Pancreas (tissue), 10 donors: Measurements from ENCODE around the gene IGDCC3. TPM values are rescaled to one million over a fixed set of nuclear protein-coding genes. Genes with fewer than 3 reads are reported as not detected.
A peak's percentile ranks its signal among the peaks of the same experiment; 100 is the strongest.

Experiments used
- ATAC-seq, 4 donors: fragments of 200-7000 bp; cut with Tn5 transposase; one replicate each; pipeline versions ENCODE4 v1.8.0 to v1.9.1; 2020; ENCODE audit warnings: mild to moderate bottlenecking in 4 of 4, moderate library complexity in 4 of 4
- DNase-seq, 6 donors: peaks; one replicate each; pipeline ENCODE4 v3.0.0-alpha.2; 2020
- FAIRE-seq: peaks from 2 replicates; lab custom pipeline; 2012; peaks lifted over from hg19 to GRCh38; lab: Jason Lieb, UNC
- H3K27ac ChIP-seq, 4 donors: fragments of 200-600 bp; sonication (generic); 1 replicate in 3 of 4; 2 replicates in 1 of 4; pipeline versions ENCODE4 v1.5.0 to v1.8.0; 2020
- H3K27me3 ChIP-seq, 4 donors: fragments of 200-600 bp; one replicate each; pipeline ENCODE4 v1.8.0; 2021
- H3K36me3 ChIP-seq, 3 donors: fragments of 200-600 bp; sonication (generic) in 1 of 3; one replicate each; pipeline versions ENCODE4 v1.5.0 to v1.8.0; 2020 to 2021
- H3K4me1 ChIP-seq, 3 donors: fragments of 200-600 bp; one replicate each; pipeline ENCODE4 v1.8.0; 2021
- H3K4me3 ChIP-seq, 4 donors: fragments of 200-600 bp; sonication (generic) in 2 of 4; one replicate each; pipeline versions ENCODE4 v1.5.0 to v1.8.0; 2020 to 2021
- H3K9me3 ChIP-seq, 4 donors: fragments of 200-600 bp; one replicate each; pipeline ENCODE4 v1.8.0; 2021
- WGBS, 2 donors: extraction: QIAGEN DNeasy Blood & Tissue Kit; methylation state at CpG; one replicate each; pipeline ENCODE4 v1.1.7; 2013; 5-methylcytosine and 5-hydroxymethylcytosine counted together
- intact Hi-C, 3 donors: fragments of 100-400 bp; cut with DNase I; formaldehyde crosslinking; loops; one replicate each; pipeline versions ENCODE4 v1.11.1 to v1.14.2; 2022
- polyA plus RNA-seq, 2 donors: library from polyadenylated mRNA; stranded (reverse); fragments of 200-250 nt; gene quantifications; one replicate each; pipeline ENCODE4 v1.2.3, GENCODE V29; 2013
- total RNA-seq, 6 donors: library from RNA; stranded (reverse); fragmentation: NEBNext Ultra II Directional in 4 of 6; extraction: Animal tissue kit (Norgen Biotek cat#: 25700) in 4 of 6; gene quantifications; one replicate each; pipeline versions ENCODE4 v1.2.1 to v1.2.4, GENCODE V29; 2021 to 2023
- TF ChIP-seq, protein P1 (sequence below), 4 donors: fragments of 200-600 bp; sonication (generic) in 3 of 4; IDR thresholded peaks; one replicate each; pipeline versions ENCODE4 v1.5.0 to v1.8.0; 2021; ENCODE audit warnings: antibody characterized with exemption in 4 of 4
- donor health status: healthy with polysubstance abuse.
- donor health status: DM: no; HTN: no; CAD: no; lungs with moderate emphysema.
- donor health status: DM: no; HTN: no; CAD: no.
- donor health status: control.
- donor health status: control.
- donor health status: Bipolar disorder and iron deficiency.
- donor health status: DM: yes; HTN: yes; CAD: no.
- donor health status: DM: no; HTN: no; CAD: no.
- donor health status: DM: no; HTN: no; CAD: no.
- donor health status: DM: yes; HTN: yes; CAD: no.

The IGDCC3 gene
- total and polyA plus RNA-seq, 8 donors = 0.32 TPM; not detected in 7

DNA sequence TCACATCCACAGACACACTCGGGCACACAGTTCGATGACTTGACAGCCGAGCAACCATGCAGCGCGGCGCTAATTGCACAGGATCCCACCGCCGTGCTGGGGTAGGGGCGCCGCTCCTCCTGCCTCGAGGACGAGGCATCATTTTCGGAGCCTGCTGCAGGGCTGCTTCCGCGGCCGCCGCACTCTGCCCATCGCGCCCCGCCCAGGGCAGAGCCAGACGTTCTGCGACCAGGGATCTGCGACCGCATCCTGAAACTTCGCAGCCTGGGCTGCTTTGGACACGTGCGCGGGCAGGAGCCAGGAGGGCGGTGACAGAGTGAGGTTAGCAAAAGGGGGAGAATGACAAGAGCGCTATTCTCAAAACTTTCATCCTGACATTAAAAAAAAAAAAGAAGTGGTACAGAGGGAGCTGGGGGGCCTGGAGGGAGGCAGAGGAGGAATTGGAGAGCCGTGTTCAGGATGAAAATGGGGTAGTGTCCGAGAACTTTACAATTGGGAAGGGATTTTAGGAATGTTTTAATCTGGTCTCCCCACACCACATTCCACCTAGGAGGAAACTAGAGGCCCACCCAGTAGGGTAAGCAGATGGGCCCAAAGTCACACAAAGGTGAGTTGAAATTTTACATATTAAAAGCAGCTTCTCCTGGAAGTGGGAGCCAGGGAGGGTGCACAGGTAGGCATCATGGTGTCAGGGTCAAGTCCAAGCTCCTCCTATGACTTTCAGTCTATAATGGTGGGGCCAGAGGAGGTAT is 15.9 kb downstream of the IGDCC3 start:
- FAIRE-seq (no peak), ATAC-seq (no peak), DNase-seq (no peak)
- TF ChIP-seq, protein P1, sequence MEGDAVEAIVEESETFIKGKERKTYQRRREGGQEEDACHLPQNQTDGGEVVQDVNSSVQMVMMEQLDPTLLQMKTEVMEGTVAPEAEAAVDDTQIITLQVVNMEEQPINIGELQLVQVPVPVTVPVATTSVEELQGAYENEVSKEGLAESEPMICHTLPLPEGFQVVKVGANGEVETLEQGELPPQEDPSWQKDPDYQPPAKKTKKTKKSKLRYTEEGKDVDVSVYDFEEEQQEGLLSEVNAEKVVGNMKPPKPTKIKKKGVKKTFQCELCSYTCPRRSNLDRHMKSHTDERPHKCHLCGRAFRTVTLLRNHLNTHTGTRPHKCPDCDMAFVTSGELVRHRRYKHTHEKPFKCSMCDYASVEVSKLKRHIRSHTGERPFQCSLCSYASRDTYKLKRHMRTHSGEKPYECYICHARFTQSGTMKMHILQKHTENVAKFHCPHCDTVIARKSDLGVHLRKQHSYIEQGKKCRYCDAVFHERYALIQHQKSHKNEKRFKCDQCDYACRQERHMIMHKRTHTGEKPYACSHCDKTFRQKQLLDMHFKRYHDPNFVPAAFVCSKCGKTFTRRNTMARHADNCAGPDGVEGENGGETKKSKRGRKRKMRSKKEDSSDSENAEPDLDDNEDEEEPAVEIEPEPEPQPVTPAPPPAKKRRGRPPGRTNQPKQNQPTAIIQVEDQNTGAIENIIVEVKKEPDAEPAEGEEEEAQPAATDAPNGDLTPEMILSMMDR (IDR thresholded peaks at IDR 0.05) = no peak
- Histone ChIP-seq H3K36me3 (no peaks in the 10 kb centered on the region), H3K4me3 (no peak overlapping the region), H3K27me3 (peaks cover 0 to 3% (median 0%) of the 10 kb centered on the region in 4 donors), H3K27ac (no peak overlapping the region), H3K9me3 (no peaks in the 10 kb centered on the region), H3K4me1 (no peaks in the 10 kb centered on the region)
- intact Hi-C loops = no loop called here
- WGBS, 2 donors = 79 to 84% methylated on average over 32 of the region's 32 CpGs

DNA sequence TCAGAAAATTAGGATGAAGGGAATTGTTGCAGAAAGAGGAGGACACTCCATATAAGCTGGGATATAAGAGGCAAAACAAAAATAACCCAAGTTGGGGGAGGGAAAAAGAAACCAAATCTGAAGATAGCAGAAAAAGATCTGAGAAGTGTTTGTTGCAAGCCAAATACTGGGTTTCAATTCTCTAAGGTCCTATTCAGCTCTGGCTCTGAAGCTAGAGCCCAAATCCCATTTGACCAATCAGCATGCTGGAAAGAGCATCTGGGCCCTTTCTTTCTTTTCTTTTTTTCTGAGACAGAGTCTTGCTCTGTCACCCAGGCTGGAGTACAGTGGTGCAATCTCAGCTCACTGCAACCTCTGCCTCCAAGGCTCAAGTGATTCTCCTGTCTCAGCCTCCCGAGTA is 17.3 kb downstream of the IGDCC3 start:
- TF ChIP-seq, protein P1 (IDR thresholded peaks at IDR 0.05) = no peak
- FAIRE-seq = no peak
- intact Hi-C loops = no loop called here
- Histone ChIP-seq H3K9me3 (no peaks in the 10 kb centered on the region), H3K4me1 (peaks cover 0 to 6% (median 0%) of the 10 kb centered on the region in 3 donors), H3K4me3 (no peak overlapping the region), H3K27ac (no peak overlapping the region), H3K27me3 (peaks cover 0 to 3% (median 0%) of the 10 kb centered on the region in 4 donors), H3K36me3 (no peaks in the 10 kb centered on the region)
- no peak for DNase-seq
- 77 to 91% methylated on average over 1 of the region's 1 CpG for WGBS, 2 donors
- ATAC-seq = no peak

DNA sequence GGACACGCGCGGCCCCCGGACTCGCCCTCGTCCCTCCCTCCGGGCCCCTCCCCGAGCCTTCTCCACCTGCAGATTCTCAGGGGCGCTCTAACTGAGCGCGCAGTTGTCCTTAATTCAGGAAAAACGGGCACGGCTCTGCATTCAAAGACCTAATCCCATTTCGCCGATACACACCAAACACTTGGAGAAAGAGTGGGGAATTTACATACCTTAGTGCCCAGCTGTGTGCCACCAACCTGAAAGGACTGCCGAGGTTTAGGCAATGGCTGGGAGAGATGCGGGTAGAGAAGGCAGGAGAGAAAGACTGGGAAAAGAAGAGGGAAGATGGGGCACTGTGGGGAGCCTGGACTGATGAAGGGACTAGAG is 21.8 kb downstream of the IGDCC3 start:
- no peak for FAIRE-seq

DNA sequence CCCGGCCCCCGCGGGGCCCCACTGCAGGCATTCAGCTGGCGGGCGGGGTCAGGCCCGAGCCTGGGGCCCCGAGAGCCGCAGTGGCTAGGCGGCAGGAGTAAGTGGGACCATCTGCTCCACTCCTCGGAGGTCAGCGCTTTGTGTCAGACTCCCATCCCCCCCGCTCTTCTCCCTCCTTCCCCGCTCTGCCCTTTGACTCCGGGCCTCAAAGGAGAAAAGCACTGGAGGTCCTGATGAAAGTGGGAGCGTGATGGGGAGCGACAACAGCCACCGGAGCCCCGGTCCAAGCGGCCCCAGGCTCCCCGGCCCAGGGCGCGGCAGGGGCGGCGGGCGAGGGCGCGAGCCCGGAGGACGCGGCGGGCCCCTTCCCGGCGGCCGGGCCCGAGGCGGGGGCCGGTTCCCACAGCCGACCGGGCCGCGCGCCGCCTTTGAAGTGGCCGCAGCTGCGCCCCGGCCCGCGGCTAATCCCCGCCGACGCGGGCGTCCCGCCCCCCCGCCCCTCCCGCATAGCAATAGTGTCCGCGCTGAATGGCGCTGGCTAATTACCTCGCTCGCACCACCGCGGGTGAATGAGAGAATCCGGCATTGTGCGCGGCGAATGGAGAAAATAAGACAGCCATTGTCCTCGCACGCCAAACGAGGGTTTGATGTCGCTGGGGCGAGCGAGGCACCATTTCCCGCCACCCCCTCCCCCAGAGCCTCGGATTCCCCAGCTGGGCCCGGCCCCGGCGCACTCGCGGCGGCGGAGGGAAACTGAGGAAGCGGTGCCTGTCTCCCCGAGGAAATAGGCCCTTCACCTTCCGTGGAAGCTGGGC is 22.4 kb downstream of the IGDCC3 start:
- H3K27ac ChIP-seq = no peak overlapping the region
- peak overlapping the region; percentile 13 to 56 (median 31) for H3K4me3 ChIP-seq
- TF ChIP-seq, protein P1 (IDR thresholded peaks at IDR 0.05) = no peak
- no peaks in the 10 kb centered on the region for H3K36me3 ChIP-seq
- intact Hi-C loops = no loop called here
- ATAC-seq = peak in 3 of 4 donors; percentile 35 to 66 (median 58)
- no peaks in the 10 kb centered on the region for H3K9me3 ChIP-seq
- no peak for FAIRE-seq
- WGBS, 2 donors = 6% methylated on average over 32 to 85 of the region's 85 CpGs
- DNase-seq = no peak
- peaks cover 0 to 6% (median 0%) of the 10 kb centered on the region in 3 donors for H3K4me1 ChIP-seq
- H3K27me3 ChIP-seq = peaks cover 0 to 3% (median 0%) of the 10 kb centered on the region in 4 donors

More for the DNA sequence above, 21.8 kb downstream of the IGDCC3 start:
- H3K9me3 ChIP-seq = no peaks in the 10 kb centered on the region
- peaks cover 0 to 6% (median 0%) of the 10 kb centered on the region in 3 donors for H3K4me1 ChIP-seq
- no peaks in the 10 kb centered on the region for H3K36me3 ChIP-seq
- 10 to 16% methylated on average over 17 of the region's 17 CpGs for WGBS, 2 donors
- intact Hi-C loops = no loop called here
- DNase-seq = no peak
- H3K27me3 ChIP-seq = peaks cover 0 to 3% (median 0%) of the 10 kb centered on the region in 4 donors
- ATAC-seq = peak in 1 of 4 donors; percentile 51
- H3K4me3 ChIP-seq = peak overlapping the region; percentile 13 to 56 (median 31)
- TF ChIP-seq, protein P1 (IDR thresholded peaks at IDR 0.05) = no peak
- no peak overlapping the region for H3K27ac ChIP-seq
